MM.1S (cell line): Measurements from ENCODE around the gene SYNE4.
"Not testable (repeated sequence)": the region's sequence is repeated elsewhere in the genome, so short reads cannot be mapped to it uniquely, and the experiment has no call there.

ENCODE experiments used
- DNase-seq: peaks from one replicate; pipeline ENCODE4 v3.0.0-alpha.2; 2015
- H2AFZ ChIP-seq: fragments of 300-600 bp; sonication (generic); 2 replicates; pipeline ENCODE4 v1.6.0; 2016; ENCODE audit warnings: antibody characterized with exemption, low read length
- H3F3A ChIP-seq: fragments of 300-600 bp; sonication (generic); 2 replicates; pipeline ENCODE4 v1.6.1; 2016; ENCODE audit warnings: mild to moderate bottlenecking, antibody characterized with exemption, low read length, moderate library complexity, mixed read lengths; ENCODE audit not compliant: insufficient read depth
- H3K27ac ChIP-seq: fragments of 300-600 bp; sonication (generic); 2 replicates; pipeline ENCODE4 v1.5.1; 2016; ENCODE audit warnings: mild to moderate bottlenecking, low read length
- H3K27me3 ChIP-seq: fragments of 300-600 bp; sonication (generic); replicated peaks from 2 replicates; pipeline ENCODE4 v1.6.0; 2016; ENCODE audit warnings: low read length; ENCODE audit not compliant: insufficient read depth
- H3K36me3 ChIP-seq: fragments of 300-600 bp; sonication (generic); replicated peaks from 2 replicates; pipeline ENCODE4 v1.6.1; 2016; ENCODE audit warnings: mild to moderate bottlenecking, low read length, mixed read lengths; ENCODE audit not compliant: insufficient read depth
- H3K4me1 ChIP-seq: fragments of 300-600 bp; sonication (generic); 2 replicates; pipeline ENCODE4 v1.6.1; 2016; ENCODE audit warnings: low read length, mixed read lengths
- H3K4me2 ChIP-seq: fragments of 300-600 bp; sonication (generic); 2 replicates; pipeline ENCODE4 v1.6.0; 2016; ENCODE audit warnings: low read depth, low read length
- H3K4me3 ChIP-seq: fragments of 300-600 bp; sonication (generic); 2 replicates; pipeline ENCODE4 v1.5.1; 2016; ENCODE audit warnings: low read length, mixed read lengths
- H3K79me2 ChIP-seq: fragments of 300-600 bp; sonication (generic); 2 replicates; pipeline ENCODE4 v1.6.1; 2016; ENCODE audit warnings: mixed run types, low read length, mixed read lengths
- H3K9ac ChIP-seq: fragments of 300-600 bp; sonication (generic); 2 replicates; pipeline ENCODE4 v1.6.1; 2016; ENCODE audit warnings: low read length, mixed read lengths
- H3K9me2 ChIP-seq: fragments of 300-600 bp; sonication (generic); replicated peaks from 2 replicates; pipeline ENCODE4 v1.6.1; 2016; ENCODE audit warnings: mild to moderate bottlenecking, low read length, mixed read lengths; ENCODE audit not compliant: insufficient read depth
- H3K9me3 ChIP-seq: fragments of 300-600 bp; sonication (generic); replicated peaks from 2 replicates; pipeline ENCODE4 v1.6.1; 2016; ENCODE audit warnings: mild to moderate bottlenecking, low read length, mixed read lengths; ENCODE audit not compliant: insufficient read depth
- H4K20me1 ChIP-seq: fragments of 300-600 bp; sonication (generic); 2 replicates; pipeline ENCODE4 v1.6.1; 2016; ENCODE audit warnings: mild to moderate bottlenecking, low read length, moderate library complexity, mixed read lengths; ENCODE audit not compliant: insufficient read depth
- CTCF ChIP-seq: fragments of 300-600 bp; sonication (generic); IDR thresholded peaks from 2 replicates; pipeline ENCODE4 v1.5.1; 2016; ENCODE audit warnings: antibody characterized with exemption, low read length, mixed read lengths
- EZH2 ChIP-seq: fragments of 300-600 bp; sonication (generic); optimal IDR thresholded peaks from 2 replicates; pipeline ENCODE3; 2017; ENCODE audit warnings: low read depth, mild to moderate bottlenecking, antibody characterized with exemption, low read length, mixed read lengths
- EZH2phosphoT487 ChIP-seq: fragments of 300-600 bp; sonication (generic); IDR thresholded peaks from 2 replicates; pipeline ENCODE4 v1.6.1; 2018; ENCODE audit warnings: antibody characterized with exemption, low read length

SYNE4 gene

GRCh38 chr19:35959040-35959967 lies 49.3 kb downstream of the SYNE4 start:
- Histone ChIP-seq H3K27me3 (peaks cover 59% of the 10 kb centered on the region), H3K79me2 (no peaks in the 10 kb centered on the region), H3K9ac (no peak overlapping the region), H3K9me2 (no peaks in the 10 kb centered on the region), H3K36me3 (no peaks in the 10 kb centered on the region), H3K4me3 (no peak overlapping the region), H3F3A (no peaks in the 10 kb centered on the region), H3K4me1 (no peaks in the 10 kb centered on the region), H3K27ac (no peak overlapping the region), H4K20me1 (no peaks in the 10 kb centered on the region), H2AFZ (no peak overlapping the region), H3K4me2 (no peak overlapping the region), H3K9me3 (no peaks in the 10 kb centered on the region)
- DNase-seq = no peak
- TF ChIP-seq EZH2phosphoT487 = no peak
- TF ChIP-seq CTCF = no peak
- TF ChIP-seq EZH2 = no peak

- Histone ChIP-seq H3K27ac (no peak overlapping the region), H3K27me3 (peaks cover 64% of the 10 kb centered on the region), H3K36me3 (no peaks in the 10 kb centered on the region), H4K20me1 (no peaks in the 10 kb centered on the region), H3K4me1 (no peaks in the 10 kb centered on the region), H3K9ac (no peak overlapping the region), H3K4me3 (no peak overlapping the region), H3K9me2 (no peaks in the 10 kb centered on the region), H3K9me3 (no peaks in the 10 kb centered on the region), H3K4me2 (no peak overlapping the region), H3K79me2 (no peaks in the 10 kb centered on the region), H2AFZ (no peak overlapping the region), H3F3A (no peaks in the 10 kb centered on the region)
- no peak for DNase-seq
- TF ChIP-seq EZH2 (no peak), CTCF (no peak), EZH2phosphoT487 (no peak)
Observed at GRCh38 chr19:35958660-35959039, 50.0 kb downstream of the SYNE4 start.

GRCh38 chr19:35957411-35957810 lies 51.2 kb downstream of the SYNE4 start:
- not testable (repeated sequence) for H3K9me3 ChIP-seq, H2AFZ ChIP-seq, H3F3A ChIP-seq, H3K4me1 ChIP-seq, H3K27ac ChIP-seq, H3K9ac ChIP-seq, DNase-seq, H3K9me2 ChIP-seq, H3K36me3 ChIP-seq, H4K20me1 ChIP-seq, H3K4me3 ChIP-seq, H3K79me2 ChIP-seq, H3K4me2 ChIP-seq
- peaks cover 65% of the 10 kb centered on the region for H3K27me3 ChIP-seq
